Vagina (tissue), 2 donors: ENCODE data around the gene MYH11. TPM values are rescaled to one million over a fixed set of nuclear protein-coding genes. Genes with fewer than 3 reads are reported as not detected.

Experiments used
- DNase-seq, 2 donors: peaks; one replicate each; pipeline ENCODE4 v3.0.0-alpha.2; 2017; ENCODE audit errors: extremely low spot score in 2 of 2
- H3K27ac ChIP-seq: fragments of 200-600 bp; sonication (generic); one replicate; pipeline ENCODE4 v1.5.1; 2019
- H3K27me3 ChIP-seq: fragments of 200-600 bp; sonication (generic); one replicate; pipeline ENCODE4 v1.5.1; 2019
- H3K36me3 ChIP-seq, 2 donors: fragments of 200-600 bp; sonication (generic); one replicate each; pipeline ENCODE4 v1.5.1; 2017 to 2019
- H3K4me1 ChIP-seq: fragments of 200-600 bp; sonication (generic); one replicate; pipeline ENCODE4 v1.5.1; 2019
- H3K4me3 ChIP-seq, 2 donors: fragments of 200-600 bp; sonication (generic); 1 replicate in 1 of 2; 2 replicates in 1 of 2; pipeline ENCODE4 v1.5.1; 2016 to 2019
- H3K9me3 ChIP-seq: fragments of 200-600 bp; sonication (generic); one replicate; pipeline ENCODE4 v1.5.1; 2019
- CTCF ChIP-seq, 3 experiments: fragments of 450-650 bp in 2 of 3; fragments of 200-600 bp in 1 of 3; sonication (generic) in 1 of 3; IDR thresholded peaks; one replicate each; pipeline ENCODE4 v1.5.1; 2017 to 2019; ENCODE audit warnings: antibody characterized with exemption in 3 of 3, mild to moderate bottlenecking in 2 of 3, moderate library complexity in 2 of 3
- POLR2A ChIP-seq, 2 donors: fragments of 450-650 bp; IDR thresholded peaks; one replicate each; pipeline ENCODE4 v1.6.1; 2017; ENCODE audit warnings: antibody characterized with exemption in 2 of 2, mild to moderate bottlenecking in 2 of 2, moderate library complexity in 2 of 2
- POLR2AphosphoS5 ChIP-seq, 2 donors: sonication (generic); formaldehyde crosslinking; IDR thresholded peaks; one replicate each; pipeline ENCODE4 v1.9.0; 2017; ENCODE audit warnings: antibody characterized with exemption in 2 of 2, mild to moderate bottlenecking in 2 of 2, low read depth in 1 of 2; ENCODE audit not compliant: insufficient read depth in 1 of 2
- intact Hi-C: fragments of 100-400 bp; cut with DNase I; formaldehyde crosslinking; loops from one replicate; pipeline ENCODE4 v1.15.1; 2023
- total RNA-seq: library from RNA; depleted of rRNA; stranded (reverse); fragments of >200 nt; gene quantifications from one replicate; pipeline ENCODE4 v1.2.3, GENCODE V29; 2016

The MYH11 gene
- total RNA-seq, 1 donor from 2014 or later: 822 TPM

- Histone ChIP-seq H3K4me3 (no peak overlapping the region), H3K9me3 (no peaks in the 10 kb centered on the region), H3K27me3 (no peaks in the 10 kb centered on the region), H3K36me3 (no peaks in the 10 kb centered on the region), H3K4me1 (no peaks in the 10 kb centered on the region), H3K27ac (no peak overlapping the region)
- TF ChIP-seq POLR2A (IDR thresholded peaks at IDR 0.05): no peak
- TF ChIP-seq CTCF (IDR thresholded peaks at IDR 0.05): no peak
- no peak for TF ChIP-seq POLR2AphosphoS5 (IDR thresholded peaks at IDR 0.05; ENCODE audit: insufficient read depth in 1 of 2, low read depth in 1 of 2)
- no peak for DNase-seq
- intact Hi-C loops: no loop called here
These were observed 20.8 kb downstream of the MYH11 start for GRCh38 chr16:15836074-15836473.

- no peaks in the 10 kb centered on the region for H3K4me1 ChIP-seq
- no peaks in the 10 kb centered on the region for H3K36me3 ChIP-seq
- H3K9me3 ChIP-seq: no peaks in the 10 kb centered on the region
- DNase-seq: no peak
- TF ChIP-seq POLR2A (IDR thresholded peaks at IDR 0.05): no peak
- TF ChIP-seq POLR2AphosphoS5 (IDR thresholded peaks at IDR 0.05; ENCODE audit: insufficient read depth in 1 of 2, low read depth in 1 of 2): no peak
- TF ChIP-seq CTCF (IDR thresholded peaks at IDR 0.05): no peak
- H3K27ac ChIP-seq: no peak overlapping the region
- intact Hi-C loops: no loop called here
- no peaks in the 10 kb centered on the region for H3K27me3 ChIP-seq
- no peak overlapping the region for H3K4me3 ChIP-seq
These were observed 21.5 kb downstream of the MYH11 start for GRCh38 chr16:15835136-15835878.

- Histone ChIP-seq H3K9me3 (no peaks in the 10 kb centered on the region), H3K4me1 (no peaks in the 10 kb centered on the region), H3K36me3 (no peaks in the 10 kb centered on the region), H3K27me3 (no peaks in the 10 kb centered on the region), H3K27ac (no peak overlapping the region), H3K4me3 (no peak overlapping the region)
- intact Hi-C loops: no loop called here
- TF ChIP-seq POLR2AphosphoS5 (IDR thresholded peaks at IDR 0.05; ENCODE audit: insufficient read depth in 1 of 2, low read depth in 1 of 2) (no peak), CTCF (IDR thresholded peaks at IDR 0.05) (no peak), POLR2A (IDR thresholded peaks at IDR 0.05) (no peak)
- DNase-seq: no peak
These were observed 22.3 kb downstream of the MYH11 start for GRCh38 chr16:15834502-15834901.

- no peaks in the 10 kb centered on the region for H3K36me3 ChIP-seq
These were observed 23.3 kb downstream of the MYH11 start for GRCh38 chr16:15833541-15833940.

More at GRCh38 chr16:15833541-15833940, 23.3 kb downstream of the MYH11 start:
- intact Hi-C loops: no loop called here
- no peak for DNase-seq
- Histone ChIP-seq H3K27me3 (no peaks in the 10 kb centered on the region), H3K9me3 (no peaks in the 10 kb centered on the region), H3K4me1 (no peaks in the 10 kb centered on the region), H3K27ac (no peak overlapping the region), H3K4me3 (no peak overlapping the region)
- no peak for TF ChIP-seq POLR2A (IDR thresholded peaks at IDR 0.05)
- no peak for TF ChIP-seq CTCF (IDR thresholded peaks at IDR 0.05)
- no peak for TF ChIP-seq POLR2AphosphoS5 (IDR thresholded peaks at IDR 0.05; ENCODE audit: insufficient read depth in 1 of 2, low read depth in 1 of 2)
